ENCODE data around the gene MUCL3. TPM values are rescaled to one million over a fixed set of nuclear protein-coding genes. Genes with fewer than 3 reads are reported as not detected.
A peak's percentile ranks its signal among the peaks of the same experiment; 100 is the strongest.

The MUCL3 gene
- total and polyA plus RNA-seq, 2 donors (not counting 1 experiment from before 2014, with no cell fraction given): not detected

GRCh38 chr6:30948811-30949210 lies 8.0 kb downstream of the MUCL3 start:
- H3K4me3 ChIP-seq (replicated peaks in 1 of 4; ENCODE audit: control extremely low read depth in 1 of 4, insufficient read depth in 1 of 4, low read depth in 3 of 4, low read length in 4 of 4): no peak overlapping the region
- no peaks in the 10 kb centered on the region for H3K36me3 ChIP-seq (ENCODE audit: control insufficient read depth, insufficient read depth, low read length)
- DNase-seq (ENCODE audit: low read depth in 2 of 2): no peak
- H3K4me2 ChIP-seq (ENCODE audit: extremely low read depth, insufficient read depth, low read length): no peak overlapping the region
- TF ChIP-seq CTCF (conservative IDR thresholded peaks at IDR 0.05 in 1 of 2, IDR thresholded peaks at IDR 0.05 in 1 of 2; ENCODE audit: low read depth in 1 of 2, low read length in 2 of 2) (no peak), EZH2 (IDR thresholded peaks at IDR 0.05; ENCODE audit: low read length, missing control alignments) (no peak)
- no peaks in the 10 kb centered on the region for H3K4me1 ChIP-seq (ENCODE audit: control insufficient read depth, extremely low read depth, insufficient read depth, low read length)
- peaks cover 30% of the 10 kb centered on the region for H3K27me3 ChIP-seq (ENCODE audit: control insufficient read depth, insufficient read depth, low read length)
- H3K79me2 ChIP-seq (ENCODE audit: control insufficient read depth, insufficient read depth, low read length): no peaks in the 10 kb centered on the region
- H3K9me3 ChIP-seq (ENCODE audit: control insufficient read depth, insufficient read depth, low read depth, low read length): no peaks in the 10 kb centered on the region
- H4K20me1 ChIP-seq (ENCODE audit: control insufficient read depth, extremely low read depth, insufficient read depth, low read length): no peaks in the 10 kb centered on the region
- H3K27ac ChIP-seq (ENCODE audit: insufficient read depth, low read length): no peak overlapping the region
- no peak overlapping the region for H3K9ac ChIP-seq (ENCODE audit: insufficient read depth, low read length)
- H2AFZ ChIP-seq (ENCODE audit: low read length): no peak overlapping the region

- Histone ChIP-seq H3K4me3 (replicated peaks in 1 of 4; ENCODE audit: control extremely low read depth in 1 of 4, insufficient read depth in 1 of 4, low read depth in 3 of 4, low read length in 4 of 4) (no peak overlapping the region), H4K20me1 (ENCODE audit: control insufficient read depth, extremely low read depth, insufficient read depth, low read length) (no peaks in the 10 kb centered on the region), H3K27me3 (ENCODE audit: control insufficient read depth, insufficient read depth, low read length) (peaks cover 28% of the 10 kb centered on the region), H3K79me2 (ENCODE audit: control insufficient read depth, insufficient read depth, low read length) (no peaks in the 10 kb centered on the region), H3K27ac (ENCODE audit: insufficient read depth, low read length) (no peak overlapping the region), H3K4me1 (ENCODE audit: control insufficient read depth, extremely low read depth, insufficient read depth, low read length) (no peaks in the 10 kb centered on the region), H3K4me2 (ENCODE audit: extremely low read depth, insufficient read depth, low read length) (no peak overlapping the region), H3K36me3 (ENCODE audit: control insufficient read depth, insufficient read depth, low read length) (no peaks in the 10 kb centered on the region), H2AFZ (ENCODE audit: low read length) (no peak overlapping the region), H3K9ac (ENCODE audit: insufficient read depth, low read length) (no peak overlapping the region), H3K9me3 (ENCODE audit: control insufficient read depth, insufficient read depth, low read depth, low read length) (no peaks in the 10 kb centered on the region)
- TF ChIP-seq EZH2 (IDR thresholded peaks at IDR 0.05; ENCODE audit: low read length, missing control alignments): no peak
- no peak for DNase-seq (ENCODE audit: low read depth in 2 of 2)
These were observed 11.2 kb downstream of the MUCL3 start for GRCh38 chr6:30951907-30952469.

- TF ChIP-seq EZH2 (IDR thresholded peaks at IDR 0.05; ENCODE audit: low read length, missing control alignments) (no peak), CTCF (conservative IDR thresholded peaks at IDR 0.05 in 1 of 2, IDR thresholded peaks at IDR 0.05 in 1 of 2; ENCODE audit: low read depth in 1 of 2, low read length in 2 of 2) (no peak)
- Histone ChIP-seq H3K9me3 (ENCODE audit: control insufficient read depth, insufficient read depth, low read depth, low read length) (no peaks in the 10 kb centered on the region), H3K4me1 (ENCODE audit: control insufficient read depth, extremely low read depth, insufficient read depth, low read length) (no peaks in the 10 kb centered on the region), H3K27ac (ENCODE audit: insufficient read depth, low read length) (no peak overlapping the region), H3K79me2 (ENCODE audit: control insufficient read depth, insufficient read depth, low read length) (no peaks in the 10 kb centered on the region), H3K27me3 (ENCODE audit: control insufficient read depth, insufficient read depth, low read length) (peaks cover 26% of the 10 kb centered on the region), H3K9ac (ENCODE audit: insufficient read depth, low read length) (no peak overlapping the region), H4K20me1 (ENCODE audit: control insufficient read depth, extremely low read depth, insufficient read depth, low read length) (no peaks in the 10 kb centered on the region), H3K4me2 (ENCODE audit: extremely low read depth, insufficient read depth, low read length) (peak overlapping the region; percentile 77), H3K36me3 (ENCODE audit: control insufficient read depth, insufficient read depth, low read length) (no peaks in the 10 kb centered on the region), H2AFZ (ENCODE audit: low read length) (no peak overlapping the region), H3K4me3 (replicated peaks in 1 of 4; ENCODE audit: control extremely low read depth in 1 of 4, insufficient read depth in 1 of 4, low read depth in 3 of 4, low read length in 4 of 4) (peak overlapping the region in 3 of 4 experiments; percentile 41 to 47 (median 43))
- DNase-seq (ENCODE audit: low read depth in 2 of 2): no peak
These were observed 14.0 kb downstream of the MUCL3 start for GRCh38 chr6:30954631-30955366.
